HG02798 (cell line): ENCODE measurements around the gene CWH43.
"Not testable (repeated sequence)": the region's sequence is repeated elsewhere in the genome, so short reads cannot be mapped to it uniquely, and the experiment has no call there.

Experiments used
- ATAC-seq: cut with Tn5 transposase; IDR thresholded peaks from one replicate; pipeline ENCODE4 v1.9.1; 2021; ENCODE audit warnings: mild to moderate bottlenecking; ENCODE audit not compliant: unreplicated experiment, poor library complexity

The CWH43 gene

DNA sequence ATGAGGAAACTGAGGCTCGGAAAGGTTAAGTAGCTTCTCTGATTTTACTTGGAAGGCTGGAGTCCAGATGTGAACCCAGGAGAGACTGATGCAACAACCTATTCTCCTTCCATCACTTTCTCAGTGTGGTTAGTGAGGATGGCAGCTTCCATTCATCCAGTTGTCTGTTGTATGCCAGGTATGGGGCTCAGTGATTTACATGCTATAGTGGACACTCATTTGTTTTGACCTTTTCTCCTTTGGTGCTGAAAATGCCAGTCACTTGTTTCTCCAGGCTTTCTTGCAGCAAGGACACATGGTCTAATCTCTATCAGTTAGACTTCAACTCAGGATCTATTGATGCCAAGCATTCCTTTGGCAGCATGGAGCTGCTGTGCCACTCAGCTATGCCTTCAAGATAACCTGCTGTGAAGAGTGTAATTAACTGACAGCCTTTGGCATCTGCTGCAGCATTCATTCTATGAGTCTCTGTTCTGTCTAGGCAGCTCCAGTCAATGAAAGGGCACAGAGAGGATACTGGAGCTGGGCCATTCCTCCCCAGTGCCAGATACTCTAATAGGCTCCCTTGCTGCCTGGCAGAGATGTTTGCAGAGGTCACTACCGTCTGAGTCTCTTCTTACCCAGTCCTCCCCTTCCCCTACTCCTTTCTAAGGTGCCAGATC, 11.0 kb upstream of the CWH43 start:
- ATAC-seq: no peak

GRCh38 chr4:48976041-48976440, 10.0 kb upstream of the CWH43 start:
- no peak for ATAC-seq

GRCh38 chr4:48979914-48980579, 6.0 kb upstream of the CWH43 start:
- ATAC-seq: no peak

DNA sequence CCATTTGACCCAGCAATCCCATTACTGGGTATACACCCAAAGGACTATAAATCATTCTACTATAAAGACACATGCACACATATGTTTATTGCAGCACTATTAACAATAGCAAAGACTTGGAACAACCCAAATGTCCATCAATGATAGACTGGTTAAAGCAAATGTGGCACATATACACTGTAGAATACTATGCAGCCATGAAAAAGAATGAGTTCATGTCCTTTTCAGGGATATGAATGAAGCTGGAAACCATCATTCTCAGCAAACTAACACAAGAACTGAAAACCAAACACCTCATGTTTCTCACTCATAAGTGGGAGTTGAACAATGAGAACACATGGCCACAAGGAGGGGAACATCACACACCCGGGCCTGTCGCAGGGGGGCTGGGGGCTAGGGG, 2.1 kb upstream of the CWH43 start:
- ATAC-seq: not testable (repeated sequence)

DNA sequence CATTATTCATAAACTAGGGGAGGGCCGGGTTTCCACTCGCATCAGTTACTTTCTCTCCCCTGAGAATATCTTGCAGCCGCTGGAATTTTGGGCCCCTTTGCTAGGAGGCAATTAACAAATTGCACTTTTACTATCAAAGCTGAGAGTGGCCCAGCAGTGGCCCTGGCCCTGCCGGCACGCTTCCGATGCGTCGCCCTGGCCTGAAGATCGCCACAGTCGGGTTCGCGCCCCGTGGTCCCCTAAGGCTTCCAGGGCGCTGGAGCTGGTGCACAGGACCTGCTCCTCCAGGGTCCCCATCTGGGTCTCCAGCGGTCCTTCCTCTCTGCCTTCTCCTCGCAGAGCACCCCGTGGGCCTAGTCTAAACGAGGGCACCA, 486 bp upstream of the CWH43 start:
- no peak for ATAC-seq

DNA sequence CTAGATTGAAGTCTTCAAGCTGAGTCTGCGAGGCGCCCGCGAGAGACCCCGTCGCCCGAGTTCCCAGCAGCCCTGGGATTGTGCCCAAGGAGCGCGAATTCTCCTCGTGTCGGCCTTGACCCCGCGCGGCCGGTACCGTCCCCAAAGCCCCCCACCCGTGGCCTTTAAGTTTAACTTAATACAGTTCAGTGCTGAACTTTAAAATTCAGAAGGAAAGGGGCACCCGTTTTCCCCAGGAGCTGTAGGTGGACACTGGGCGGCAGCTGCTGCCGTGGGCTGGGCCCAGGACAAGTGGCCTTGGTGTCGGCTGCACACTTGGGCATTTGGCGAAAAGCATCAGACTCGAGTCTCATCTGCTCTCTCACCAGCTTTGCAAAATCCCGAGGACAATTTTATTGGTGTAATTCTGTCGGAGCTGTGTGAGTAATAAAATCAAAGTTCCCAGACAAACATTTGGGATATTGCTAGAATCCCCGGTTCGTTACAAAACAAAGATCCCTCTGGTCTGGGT, 634 bp downstream of the CWH43 start:
- no peak for ATAC-seq

- no peak for ATAC-seq
Measured at GRCh38 chr4:48989461-48990203, 3.6 kb downstream of the CWH43 start.

DNA sequence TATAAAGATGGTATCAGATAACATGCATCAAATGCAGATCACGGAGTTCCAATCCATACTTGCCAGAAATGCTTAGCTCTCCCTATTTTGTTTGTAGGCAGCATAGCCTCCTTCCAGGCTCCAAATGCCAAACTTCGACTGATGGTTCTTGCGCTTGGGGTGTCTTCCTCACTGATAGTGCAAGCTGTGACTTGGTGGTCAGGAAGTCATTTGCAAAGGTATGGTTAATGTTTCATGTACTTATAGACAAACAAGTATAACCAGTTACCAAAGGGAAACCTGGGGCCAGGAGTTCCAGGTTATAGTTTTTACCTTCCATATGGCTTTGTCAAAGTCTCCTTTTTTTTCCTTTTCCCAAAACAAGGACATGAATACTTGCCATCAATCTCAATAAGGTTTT, 5.3 kb downstream of the CWH43 start:
- ATAC-seq: no peak

DNA sequence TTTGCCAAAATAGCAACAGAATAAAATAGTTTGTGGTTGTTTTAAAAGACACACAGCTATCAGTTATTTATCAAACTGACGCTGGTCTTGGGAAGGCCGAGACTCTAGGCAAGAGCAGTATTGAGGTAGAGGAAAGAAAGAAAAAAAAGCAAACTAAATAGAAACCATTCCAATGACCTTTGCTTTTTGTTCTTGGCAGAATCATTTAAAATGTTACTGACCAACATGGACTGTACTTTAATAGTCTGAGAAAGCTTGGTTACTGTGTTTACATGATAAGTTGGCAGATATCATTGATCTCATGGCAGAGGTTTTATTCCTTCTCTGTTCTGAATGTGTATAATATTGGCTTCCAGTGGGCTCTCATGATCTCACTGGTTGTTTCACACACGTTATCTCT, 11.9 kb downstream of the CWH43 start:
- no peak for ATAC-seq

DNA sequence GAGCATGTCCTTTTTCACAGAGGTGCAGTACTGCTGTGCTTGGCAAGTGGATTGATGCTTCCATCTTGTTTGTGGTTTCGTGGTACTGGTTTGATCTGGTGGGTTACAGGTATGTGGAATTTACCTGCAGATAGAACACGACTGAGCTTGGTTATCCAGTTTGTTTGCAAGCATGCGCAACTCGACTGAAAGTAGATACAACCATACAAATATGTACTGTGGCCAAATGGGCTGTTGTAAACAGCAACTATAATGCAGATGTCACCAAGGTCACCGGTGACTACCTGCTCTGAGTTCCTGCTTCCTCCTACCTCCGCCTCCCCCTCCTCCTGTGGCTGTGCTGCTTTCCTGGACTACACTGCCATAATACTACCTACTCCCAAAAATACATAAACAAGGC, 12.4 kb downstream of the CWH43 start:
- ATAC-seq: no peak

- no peak for ATAC-seq
Measured at GRCh38 chr4:49000806-49001205, 14.7 kb downstream of the CWH43 start.

- ATAC-seq: no peak
Measured at GRCh38 chr4:49002931-49003330, 16.9 kb downstream of the CWH43 start.

DNA sequence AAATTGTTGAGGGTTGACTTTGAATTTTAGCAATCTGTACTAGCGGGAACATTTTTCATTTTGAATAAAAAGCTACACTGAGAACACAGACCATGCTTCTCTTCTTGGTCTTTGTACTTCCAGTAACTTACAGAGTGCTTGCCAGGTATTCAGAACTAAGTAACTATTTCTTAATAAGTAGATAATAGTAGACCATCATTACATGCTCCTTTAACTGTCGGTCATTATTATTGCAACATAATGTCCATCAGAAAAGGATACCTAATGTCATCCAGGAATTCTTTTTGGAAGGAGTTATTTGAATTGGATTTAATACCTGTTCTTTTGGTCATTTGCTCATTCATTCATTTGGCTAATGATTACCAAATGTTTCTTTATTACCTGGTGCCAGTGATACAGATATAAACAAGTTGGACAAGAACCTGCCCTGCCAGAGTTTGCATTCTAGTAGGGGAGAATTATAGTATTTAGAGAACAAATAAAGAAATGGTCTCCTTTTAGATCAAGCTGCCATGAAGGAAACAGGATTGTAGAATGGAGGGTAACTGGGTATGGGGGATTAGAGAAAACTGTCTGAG, 32.7 kb downstream of the CWH43 start:
- ATAC-seq: no peak

DNA sequence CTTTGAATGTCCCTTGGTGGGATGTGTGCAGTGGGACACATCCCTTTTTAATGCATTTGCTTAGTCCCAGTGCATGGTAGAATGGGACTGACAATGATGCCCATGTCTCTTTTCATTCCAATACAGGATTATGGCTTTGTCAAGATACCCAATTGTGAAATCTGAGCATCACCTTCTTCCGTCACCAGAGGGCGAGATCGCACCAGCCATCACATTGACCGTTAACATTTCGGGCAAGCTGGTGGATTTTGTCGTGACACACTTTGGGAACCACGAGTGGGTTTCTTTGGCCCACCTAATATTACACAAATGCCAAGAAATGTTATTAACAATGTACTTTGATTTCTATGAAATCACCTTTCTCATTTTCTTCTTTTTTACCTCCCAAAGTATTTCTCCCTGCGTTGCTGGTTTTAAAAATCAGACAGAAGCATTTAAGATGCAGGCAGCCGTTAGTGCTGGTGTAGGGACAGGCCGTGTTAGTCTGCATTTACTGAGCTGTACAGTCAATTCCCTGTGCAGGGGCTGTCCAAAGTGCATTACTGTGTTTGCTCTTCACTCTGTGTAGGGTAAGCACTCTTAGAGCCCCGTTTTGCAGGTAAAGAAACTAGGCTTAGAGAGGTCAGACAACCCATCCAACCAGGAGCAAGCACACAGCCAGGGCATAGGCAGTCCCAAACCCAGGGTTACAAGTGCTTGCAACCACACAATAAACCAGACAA, 46.5 kb downstream of the CWH43 start:
- ATAC-seq: peak; percentile 39

GRCh38 chr4:49036528-49036927, 50.5 kb downstream of the CWH43 start:
- no peak for ATAC-seq

- ATAC-seq: no peak
Measured at GRCh38 chr4:49044270-49044669, 58.2 kb downstream of the CWH43 start.

DNA sequence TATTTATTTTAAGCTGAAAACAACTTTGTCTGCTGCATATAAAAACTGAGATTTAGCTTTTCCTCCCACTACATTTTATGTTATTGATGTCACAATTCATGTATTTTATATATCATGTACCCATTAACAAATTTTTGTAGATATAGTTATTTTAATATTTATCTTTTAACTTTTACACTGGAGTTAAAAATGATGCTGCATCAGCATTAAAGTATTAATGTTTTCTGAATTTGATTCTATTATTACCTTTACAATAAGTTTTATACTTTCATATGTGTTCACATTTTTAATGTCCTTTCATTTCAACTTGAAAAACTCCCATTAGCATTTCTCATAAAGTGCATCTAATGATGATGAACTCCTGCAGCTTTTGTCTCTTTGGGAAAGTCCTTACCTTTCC, 72.2 kb downstream of the CWH43 start:
- no peak for ATAC-seq

DNA sequence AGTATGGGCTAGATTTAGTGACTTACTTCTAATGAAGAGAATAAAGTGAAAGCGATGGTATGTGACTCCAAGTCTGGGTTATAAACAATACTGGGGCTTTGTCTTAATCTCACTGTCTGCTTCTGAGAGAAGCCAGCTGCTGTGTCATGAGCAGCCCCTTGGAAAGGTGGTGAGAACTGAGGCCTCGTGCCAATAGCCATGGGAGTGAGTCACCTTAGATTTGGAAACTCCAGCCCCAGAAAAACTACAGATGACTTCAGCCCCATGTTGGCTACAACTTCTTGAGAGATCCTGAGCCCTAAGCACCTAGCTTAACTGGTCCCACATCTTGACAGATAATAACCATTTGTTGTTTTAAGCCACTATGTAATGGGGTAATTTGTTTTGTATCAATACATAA, 77.6 kb downstream of the CWH43 start:
- no peak for ATAC-seq

GRCh38 chr4:49072196-49072595, 86.1 kb downstream of the CWH43 start:
- not testable (repeated sequence) for ATAC-seq

DNA sequence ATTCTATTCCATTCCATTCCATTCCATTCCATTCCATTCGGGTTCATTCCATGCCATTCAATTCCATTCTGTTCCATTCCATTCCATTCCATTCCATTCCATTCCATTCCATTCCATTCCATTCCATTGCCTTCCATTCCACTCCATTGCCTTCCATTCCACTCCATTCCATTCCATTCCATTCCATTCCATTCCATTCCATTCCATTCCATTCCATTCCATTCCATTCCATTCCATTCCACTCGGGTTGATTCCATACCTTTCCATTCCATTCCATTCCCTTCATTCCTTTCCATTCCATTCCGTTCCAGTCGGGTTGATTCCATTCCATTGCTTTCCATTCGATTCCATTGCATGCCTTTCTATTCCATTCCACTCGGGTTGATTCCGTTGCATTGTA, 105.8 kb downstream of the CWH43 start:
- peak; percentile 23 for ATAC-seq
